ENCODE data around the gene KREMEN1.
"Not testable (repeated sequence)": the region's sequence is repeated elsewhere in the genome, so short reads cannot be mapped to it uniquely, and the experiment has no call there.

KREMEN1 gene

DNA sequence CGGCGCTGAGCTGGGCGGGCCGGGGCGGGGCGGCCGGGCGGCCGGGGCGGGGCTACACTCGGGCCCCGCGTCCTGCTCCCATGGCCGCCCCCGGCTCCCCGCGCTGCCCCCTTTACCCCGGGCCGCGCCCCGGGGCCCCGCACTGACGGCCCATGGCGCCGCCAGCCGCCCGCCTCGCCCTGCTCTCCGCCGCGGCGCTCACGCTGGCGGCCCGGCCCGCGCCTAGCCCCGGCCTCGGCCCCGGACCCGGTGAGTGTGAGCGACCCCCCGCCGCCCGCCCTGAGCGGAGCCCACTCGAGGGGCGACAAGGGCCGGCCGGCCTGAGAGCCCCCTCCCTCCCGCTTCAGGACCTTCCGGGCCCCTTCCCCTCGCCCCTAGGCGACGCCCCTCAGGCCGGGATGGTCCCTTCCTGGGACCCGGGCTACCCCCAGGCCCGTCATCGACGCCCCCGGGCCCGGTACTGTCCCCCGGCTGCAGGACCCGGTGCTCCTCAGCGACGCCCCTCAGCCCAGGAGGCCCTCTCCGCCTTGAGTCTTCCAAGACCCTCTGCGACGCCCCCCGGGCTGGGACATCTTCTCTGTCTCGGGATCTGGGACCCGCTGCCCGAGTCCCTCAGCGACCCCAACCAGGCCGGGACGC, at the start of gene KREMEN1:
KREMEN1 (plus strand) TSS at position 57 of the 639 bp plus-strand sequence; CDS start at position 153, 96 bp downstream.
- no peak for DNase-seq

DNA sequence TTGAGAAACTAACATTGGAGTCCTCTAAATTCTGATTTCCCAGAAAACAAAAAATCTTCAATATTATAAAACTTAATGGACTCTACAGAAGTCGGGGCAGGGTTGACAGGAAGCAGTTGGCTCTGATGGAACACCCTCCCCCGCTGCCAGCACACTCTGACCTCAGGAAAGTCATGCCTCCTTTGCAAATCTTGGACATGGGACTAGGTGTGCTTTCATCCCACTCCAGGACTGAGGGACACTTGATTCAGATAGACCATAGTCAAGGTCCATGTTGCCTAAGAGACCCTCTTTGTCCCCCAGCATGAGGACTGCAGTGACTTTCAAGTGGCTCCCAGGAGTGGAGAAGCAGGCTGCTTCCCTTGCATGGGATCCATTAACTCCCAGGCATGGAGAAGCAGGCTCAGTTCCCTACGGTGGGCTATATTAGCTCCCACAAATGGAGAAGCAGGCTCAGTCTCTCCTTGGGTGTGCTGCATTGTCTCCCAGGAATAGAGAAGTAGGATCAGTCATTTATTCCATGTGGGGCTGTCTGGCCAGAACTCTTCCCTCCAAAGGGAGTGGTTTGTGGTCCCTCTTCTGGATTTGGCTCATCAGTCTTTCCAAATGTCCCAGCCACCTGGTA, 49.6 kb upstream of the KREMEN1 start:
- no peak for DNase-seq

DNA sequence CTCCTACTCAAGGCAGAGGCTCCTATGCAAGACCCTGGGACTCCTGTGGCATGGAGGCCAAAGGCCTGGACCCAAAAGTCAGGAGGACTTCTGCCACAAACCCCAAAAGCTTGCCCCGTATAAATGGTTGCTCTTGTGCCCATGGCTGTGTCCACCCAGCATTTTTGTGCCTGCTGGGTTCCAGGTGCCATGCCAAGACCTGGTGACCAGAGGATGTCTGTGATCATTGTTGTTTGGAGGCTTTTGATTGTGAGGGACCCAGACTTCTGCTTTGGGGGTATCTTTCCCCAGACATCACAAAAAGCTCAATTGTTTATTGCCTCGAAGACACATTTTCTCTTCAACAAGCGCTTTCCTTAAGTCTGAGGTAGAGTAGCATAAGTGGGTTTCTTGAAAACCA, 46.3 kb upstream of the KREMEN1 start:
- no peak for DNase-seq

DNA sequence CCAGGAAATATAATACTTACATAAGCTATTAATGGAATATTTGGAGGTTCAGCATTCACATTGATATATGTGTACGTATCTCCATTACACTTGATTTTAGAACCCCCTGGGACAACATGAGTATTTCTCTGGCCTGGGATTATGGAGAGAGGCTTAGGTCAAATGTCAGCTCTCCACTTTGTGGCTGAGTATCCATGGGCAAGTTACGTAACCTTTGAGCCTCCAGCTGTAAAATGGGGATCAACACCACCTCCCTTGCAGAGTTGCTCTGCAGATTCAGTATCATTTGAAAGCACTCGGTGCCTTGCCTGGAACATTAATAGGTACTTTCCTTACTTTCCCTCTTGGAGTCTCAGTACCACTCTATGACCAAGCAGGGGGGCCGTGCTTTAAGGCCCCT, 44.4 kb upstream of the KREMEN1 start:
- no peak for DNase-seq

DNA sequence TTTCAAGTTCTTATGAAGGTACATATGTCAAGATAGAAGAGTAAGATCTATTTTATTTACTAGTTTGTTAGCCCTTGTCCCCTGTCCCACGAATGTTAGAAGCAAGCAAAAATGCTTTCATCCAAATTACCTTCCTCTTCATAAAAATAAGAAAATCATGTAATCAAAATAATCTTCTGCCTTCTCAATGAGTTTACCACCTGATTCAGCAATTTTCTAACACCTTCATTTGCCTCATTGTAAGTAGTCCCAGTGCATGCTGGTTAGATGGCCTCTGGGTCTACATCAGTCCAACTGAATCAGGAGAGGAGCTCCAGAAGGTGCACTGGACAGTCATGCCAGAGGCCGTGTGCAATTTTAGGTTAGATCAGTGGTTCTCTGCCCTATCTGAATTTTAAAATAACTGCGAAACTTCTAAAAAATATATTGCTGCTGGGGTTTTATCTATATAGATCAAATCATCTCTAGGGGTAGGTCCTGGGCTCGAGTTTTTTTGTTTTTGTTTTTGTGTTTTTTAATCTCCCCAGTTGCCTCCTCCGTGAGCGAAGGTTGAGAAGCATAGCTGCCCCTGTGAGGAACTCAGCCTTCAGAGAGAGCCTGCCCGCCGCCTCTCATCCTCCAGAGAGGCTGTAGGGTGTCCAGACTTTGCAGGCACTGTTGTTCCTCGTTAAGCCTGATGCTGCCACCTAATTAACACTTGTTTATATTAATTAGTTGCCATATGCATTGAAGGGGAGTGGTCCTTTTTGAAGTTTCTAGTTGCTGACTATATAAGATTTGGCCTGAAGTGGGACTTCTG, 43.4 kb upstream of the KREMEN1 start:
- no peak for DNase-seq

- DNase-seq: no peak
These were observed 42.7 kb upstream of the KREMEN1 start for GRCh38 chr22:29030016-29030617.

- no peak for DNase-seq
These were observed 42.1 kb upstream of the KREMEN1 start for GRCh38 chr22:29030618-29031226.

- DNase-seq: no peak
These were observed 41.4 kb upstream of the KREMEN1 start for GRCh38 chr22:29031227-29032011.

GRCh38 chr22:29032014-29032475, 40.8 kb upstream of the KREMEN1 start:
- no peak for DNase-seq

DNA sequence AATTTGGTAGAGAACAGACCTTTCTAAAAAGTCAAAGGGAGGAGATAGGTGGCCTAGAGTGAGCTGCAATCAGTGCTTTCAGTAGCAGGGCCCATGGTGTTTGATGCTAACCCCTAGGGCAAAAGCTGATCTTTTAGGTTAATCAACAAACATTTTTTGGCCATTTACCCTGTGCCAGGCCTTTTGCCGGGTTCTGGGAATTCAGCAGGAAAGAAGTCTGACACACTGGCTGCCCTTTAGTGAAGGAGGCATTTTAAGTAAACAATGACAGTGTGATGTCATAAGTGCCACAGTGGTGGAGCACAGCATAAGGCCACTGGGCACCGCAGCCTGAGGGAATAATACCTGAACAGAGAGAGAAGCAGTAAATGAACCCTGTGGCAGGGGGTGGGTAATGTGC, 40.3 kb upstream of the KREMEN1 start:
- DNase-seq: no peak

GRCh38 chr22:29037340-29037932, 35.4 kb upstream of the KREMEN1 start:
- DNase-seq: no peak

- DNase-seq: no peak
These were observed 33.7 kb upstream of the KREMEN1 start for GRCh38 chr22:29039148-29039547.

DNA sequence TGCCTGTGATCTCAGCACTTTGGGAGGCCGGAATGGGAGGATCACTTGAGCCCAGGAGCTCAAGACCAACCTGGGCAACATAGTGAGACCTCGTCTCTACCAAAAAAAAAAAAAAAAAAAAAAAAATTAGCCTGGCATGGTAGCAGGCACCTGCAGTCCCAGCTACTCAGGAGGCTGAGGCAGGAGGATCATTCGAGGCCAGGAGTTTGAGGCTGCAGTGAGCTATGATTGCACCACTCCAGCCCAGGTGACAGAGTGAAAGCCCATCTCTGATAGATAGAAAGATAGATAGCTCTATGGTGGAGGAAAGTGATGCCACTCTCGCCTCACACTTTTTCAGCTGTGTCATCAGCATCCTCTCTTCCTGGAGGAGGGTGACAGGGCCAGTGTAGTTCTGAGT, 33.2 kb upstream of the KREMEN1 start:
- not testable (repeated sequence) for DNase-seq

DNA sequence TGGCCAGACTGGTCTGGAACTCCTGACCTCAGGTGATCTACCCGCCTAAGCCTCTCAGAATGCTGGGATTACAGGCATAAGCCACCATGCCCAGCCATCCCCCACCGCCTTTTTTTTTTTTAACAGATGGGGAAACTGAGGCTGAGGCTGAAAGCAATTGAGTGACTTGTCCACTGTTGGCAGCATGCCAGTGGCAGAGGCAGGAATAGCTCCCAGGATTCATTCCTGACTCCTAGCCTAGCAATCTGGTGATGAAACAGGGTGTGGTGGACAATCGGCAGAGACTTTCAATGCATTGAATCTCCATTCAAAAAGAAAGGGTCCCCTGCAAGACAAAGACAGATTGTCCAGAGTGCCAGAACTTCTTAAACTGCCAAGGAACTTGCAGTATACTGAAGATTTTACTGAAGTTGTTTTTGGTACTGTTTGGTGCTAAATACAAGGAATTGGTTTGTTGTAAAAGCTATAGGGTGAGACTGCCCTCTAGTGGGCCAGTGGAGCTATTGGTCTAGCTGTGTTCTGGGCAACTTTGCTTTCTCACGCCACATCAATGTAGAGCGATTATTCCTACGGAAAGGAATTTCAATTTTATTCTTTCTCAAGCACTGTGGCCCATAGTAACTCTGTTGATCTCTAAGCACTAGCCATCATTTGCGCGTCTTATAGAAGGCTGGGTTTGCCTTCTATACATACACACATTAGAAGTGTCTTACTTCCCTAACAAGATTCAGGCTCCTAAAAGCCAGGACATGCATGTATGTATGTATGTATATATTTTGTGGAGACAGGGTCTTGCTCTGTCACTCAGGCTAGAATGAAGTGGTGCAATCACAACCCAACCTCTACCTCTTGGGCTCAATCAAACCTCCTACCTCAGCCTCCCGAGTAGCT, 32.2 kb upstream of the KREMEN1 start:
- peak; percentile 43 to 47 for DNase-seq

- no peak for DNase-seq
These were observed 31.4 kb upstream of the KREMEN1 start for GRCh38 chr22:29041408-29041807.

GRCh38 chr22:29043906-29044575, 28.8 kb upstream of the KREMEN1 start:
- DNase-seq: no peak

DNA sequence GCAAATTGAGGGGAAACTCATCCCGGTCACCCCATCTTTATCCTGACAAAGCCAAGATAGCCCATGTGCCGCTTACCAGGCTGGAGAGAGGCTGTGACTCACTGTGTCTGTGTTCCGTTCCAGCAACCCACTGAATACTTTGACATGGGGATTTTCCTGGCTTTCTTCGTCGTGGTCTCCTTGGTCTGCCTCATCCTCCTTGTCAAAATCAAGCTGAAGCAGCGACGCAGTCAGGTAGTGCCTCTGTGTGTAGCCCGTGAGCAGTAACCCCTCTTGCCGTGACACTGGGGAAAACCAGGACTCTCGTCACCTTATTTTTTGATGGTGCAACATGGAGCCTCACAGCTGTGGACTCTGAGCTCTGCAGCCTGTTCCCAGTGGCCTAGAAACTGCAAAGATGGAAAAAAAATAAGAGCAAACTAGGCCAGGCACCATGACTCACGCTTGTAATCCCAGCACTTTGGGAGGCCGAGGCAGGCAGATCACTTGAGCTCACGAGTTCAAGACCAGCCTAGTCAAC, 28.1 kb upstream of the KREMEN1 start:
- no peak for DNase-seq

GRCh38 chr22:29048822-29049654, 23.8 kb upstream of the KREMEN1 start:
- DNase-seq: no peak
